Measurements from ENCODE around the gene SMIM7. TPM values are rescaled to one million over a fixed set of nuclear protein-coding genes. Genes with fewer than 3 reads are reported as not detected.

The SMIM7 gene
- total RNA-seq, 1 experiment from 2014 or later: 77.6 TPM

GRCh38 chr19:16603090-16603489, 56.9 kb downstream of the SMIM7 start:
- Histone ChIP-seq H3T11ph (ENCODE audit: low read length) (no peak overlapping the region), H2BK120ac (ENCODE audit: low read depth, low read length, poor library complexity, severe bottlenecking) (no peak overlapping the region)
- WGBS (ENCODE audit: extremely low coverage, insufficient read length, low lambda C conversion rate): no CpG with 5 or more reads among the region's 3 CpGs

More at GRCh38 chr19:16603090-16603489, 56.9 kb downstream of the SMIM7 start:
- no peaks in the 10 kb centered on the region for H3K23me2 ChIP-seq (ENCODE audit: insufficient read length, low read depth, low read length, poor library complexity, severe bottlenecking)
- H3K27ac ChIP-seq (ENCODE audit: insufficient read length, low read depth, low read length): no peak overlapping the region
- H4K8ac ChIP-seq (replicated peaks; ENCODE audit: insufficient read length, low read depth, low read length): no peak overlapping the region
- Mint-ChIP-seq H3K27ac (no peak overlapping the region), H3K9me3 (no peaks in the 10 kb centered on the region), H3K27me3 (ENCODE audit: low read depth) (no peaks in the 10 kb centered on the region), H3K4me1 (peaks cover 0 to 6% of the 10 kb centered on the region in 2 experiments; a peak in 3 of 4 replicates), H3K4me3 (no peak overlapping the region), H3K36me3 (ENCODE audit: insufficient read depth in 1 of 3, low read depth in 3 of 3) (no peaks in the 10 kb centered on the region)
- H2BK12ac ChIP-seq (ENCODE audit: insufficient read length, low read depth, low read length): no peak overlapping the region
- no peak overlapping the region for H3K18ac ChIP-seq (ENCODE audit: insufficient read length, low read depth, low read length)
- no peak overlapping the region for H3K23ac ChIP-seq (ENCODE audit: insufficient read length, low read depth, low read length)
- H2BK5ac ChIP-seq (ENCODE audit: insufficient read length, low read length): no peak overlapping the region
- H3K4me1 ChIP-seq (ENCODE audit: insufficient read depth, low read length): no peaks in the 10 kb centered on the region
- no peak overlapping the region for H3K9ac ChIP-seq (ENCODE audit: extremely low read depth, insufficient read length, low read length)
- H4K91ac ChIP-seq (ENCODE audit: insufficient read length, low read depth, low read length): no peak overlapping the region
- TF ChIP-seq CTCF (conservative IDR thresholded peaks at IDR 0.05): no peak
- peaks cover 5% of the 10 kb centered on the region for H3K79me1 ChIP-seq (ENCODE audit: insufficient read depth, low read depth, low read length, poor library complexity, severe bottlenecking)
- peaks cover 7% of the 10 kb centered on the region; the same call in 1 of the 2 replicates for H3K79me2 ChIP-seq (ENCODE audit: insufficient read depth, low read length)
- no peaks in the 10 kb centered on the region for H3K27me3 ChIP-seq (ENCODE audit: insufficient read depth, low read length)
- no peak overlapping the region for H2BK15ac ChIP-seq (ENCODE audit: low read depth, low read length)
- H3K9me3 ChIP-seq (ENCODE audit: control insufficient read depth, low read depth, low read length): no peaks in the 10 kb centered on the region
- no peak overlapping the region for H3K56ac ChIP-seq (ENCODE audit: insufficient read length, low read depth, low read length)
- no peak for DNase-seq
- no peak overlapping the region for H3K4me2 ChIP-seq (ENCODE audit: insufficient read depth, insufficient read length, low read length)
- H3K14ac ChIP-seq (ENCODE audit: insufficient read depth, low read length): no peak overlapping the region
- H4K5ac ChIP-seq (ENCODE audit: insufficient read length, low read depth, low read length): no peak overlapping the region
- no peak overlapping the region for H2AFZ ChIP-seq (ENCODE audit: low read length)
- no peaks in the 10 kb centered on the region for H4K20me1 ChIP-seq (ENCODE audit: control insufficient read depth, insufficient read depth, insufficient read length)
- H2BK20ac ChIP-seq (ENCODE audit: low read depth, low read length, poor library complexity, severe bottlenecking): no peak overlapping the region
- no peak overlapping the region for H3K4ac ChIP-seq (ENCODE audit: low read depth, low read length)
- H2AK5ac ChIP-seq (ENCODE audit: insufficient read length, low read length): no peak overlapping the region

Data from H9 (cell line).